Measurements from ENCODE around the gene ATF6. TPM values are rescaled to one million over a fixed set of nuclear protein-coding genes. Genes with fewer than 3 reads are reported as not detected.

The ATF6 gene
- total RNA-seq, 2 experiments from 2014 or later = 18.5 to 20.0 TPM

- ATAC-seq (ENCODE audit: low read depth) (no peak), DNase-seq (no peak)
- H3K9me3 Mint-ChIP-seq = no peaks in the 10 kb centered on the region
- H3K4me1 Mint-ChIP-seq = peaks cover 13% of the 10 kb centered on the region
- POLR2A ChIA-PET = no interaction called here
- no peak overlapping the region for H3K4me3 Mint-ChIP-seq
- H3K27ac Mint-ChIP-seq = no peak overlapping the region
- peaks cover 22% of the 10 kb centered on the region for H3K36me3 Mint-ChIP-seq
- H3K27me3 Mint-ChIP-seq = no peaks in the 10 kb centered on the region
Observed at GRCh38 chr1:161953256-161953920, 187.3 kb downstream of the ATF6 start.

GRCh38 chr1:161954050-161954449, 187.9 kb downstream of the ATF6 start:
- DNase-seq = no peak
- no peak for ATAC-seq (ENCODE audit: low read depth)
- Mint-ChIP-seq H3K27me3 (no peaks in the 10 kb centered on the region), H3K9me3 (no peaks in the 10 kb centered on the region), H3K4me3 (peak overlapping the region; percentile 41), H3K27ac (peak overlapping the region; percentile 35), H3K4me1 (peaks cover 13% of the 10 kb centered on the region), H3K36me3 (peaks cover 21% of the 10 kb centered on the region)
- POLR2A ChIA-PET = no interaction called here

GRCh38 chr1:161954466-161954865, 188.3 kb downstream of the ATF6 start:
- Mint-ChIP-seq H3K4me1 (peaks cover 13% of the 10 kb centered on the region), H3K27me3 (no peaks in the 10 kb centered on the region), H3K36me3 (peaks cover 21% of the 10 kb centered on the region), H3K9me3 (no peaks in the 10 kb centered on the region), H3K27ac (no peak overlapping the region), H3K4me3 (no peak overlapping the region)
- DNase-seq (no peak), ATAC-seq (ENCODE audit: low read depth) (no peak)
- POLR2A ChIA-PET = no interaction called here

GRCh38 chr1:161955606-161956005, 189.5 kb downstream of the ATF6 start:
- ATAC-seq (ENCODE audit: low read depth) (no peak), DNase-seq (no peak)
- H3K9me3 Mint-ChIP-seq = no peaks in the 10 kb centered on the region
- POLR2A ChIA-PET = no interaction called here
- H3K4me1 Mint-ChIP-seq = peaks cover 15% of the 10 kb centered on the region
- no peak overlapping the region for H3K27ac Mint-ChIP-seq
- H3K36me3 Mint-ChIP-seq = peaks cover 21% of the 10 kb centered on the region
- no peaks in the 10 kb centered on the region for H3K27me3 Mint-ChIP-seq
- no peak overlapping the region for H3K4me3 Mint-ChIP-seq

- H3K36me3 Mint-ChIP-seq = peaks cover 21% of the 10 kb centered on the region
- POLR2A ChIA-PET = no interaction called here
- H3K27ac Mint-ChIP-seq = no peak overlapping the region
- no peaks in the 10 kb centered on the region for H3K9me3 Mint-ChIP-seq
- DNase-seq (no peak), ATAC-seq (ENCODE audit: low read depth) (no peak)
- no peak overlapping the region for H3K4me3 Mint-ChIP-seq
- no peaks in the 10 kb centered on the region for H3K27me3 Mint-ChIP-seq
- H3K4me1 Mint-ChIP-seq = peaks cover 17% of the 10 kb centered on the region
Observed at GRCh38 chr1:161956097-161956496, 190.0 kb downstream of the ATF6 start.

- DNase-seq = no peak
- POLR2A ChIA-PET = no interaction called here
- Mint-ChIP-seq H3K36me3 (peaks cover 19% of the 10 kb centered on the region), H3K4me3 (no peak overlapping the region), H3K4me1 (peaks cover 22% of the 10 kb centered on the region), H3K27me3 (no peaks in the 10 kb centered on the region), H3K27ac (no peak overlapping the region), H3K9me3 (no peaks in the 10 kb centered on the region)
- ATAC-seq (ENCODE audit: low read depth) = no peak
Observed at GRCh38 chr1:161956930-161957329, 190.8 kb downstream of the ATF6 start.

GRCh38 chr1:161958425-161958824, 192.3 kb downstream of the ATF6 start:
- H3K36me3 Mint-ChIP-seq = peaks cover 17% of the 10 kb centered on the region
- peaks cover 25% of the 10 kb centered on the region for H3K4me1 Mint-ChIP-seq
- H3K4me3 Mint-ChIP-seq = no peak overlapping the region
- H3K27ac Mint-ChIP-seq = no peak overlapping the region
- no peaks in the 10 kb centered on the region for H3K27me3 Mint-ChIP-seq
- DNase-seq = no peak
- no peaks in the 10 kb centered on the region for H3K9me3 Mint-ChIP-seq
- no peak for ATAC-seq (ENCODE audit: low read depth)
- POLR2A ChIA-PET = no interaction called here

GRCh38 chr1:161962091-161962887, 196.2 kb downstream of the ATF6 start:
- Mint-ChIP-seq H3K27ac (peak overlapping the region; percentile 93), H3K4me1 (peaks cover 17% of the 10 kb centered on the region), H3K36me3 (peaks cover 23% of the 10 kb centered on the region), H3K4me3 (peak overlapping the region; percentile 81), H3K9me3 (no peaks in the 10 kb centered on the region), H3K27me3 (no peaks in the 10 kb centered on the region)
- ATAC-seq (ENCODE audit: low read depth) = peak; percentile 93
- no peak for DNase-seq
- POLR2A ChIA-PET = no interaction called here

- no peak for ATAC-seq (ENCODE audit: low read depth)
- no peaks in the 10 kb centered on the region for H3K27me3 Mint-ChIP-seq
- H3K36me3 Mint-ChIP-seq = peaks cover 18% of the 10 kb centered on the region
- H3K9me3 Mint-ChIP-seq = no peaks in the 10 kb centered on the region
- no peak overlapping the region for H3K4me3 Mint-ChIP-seq
- POLR2A ChIA-PET = no interaction called here
- H3K4me1 Mint-ChIP-seq = peaks cover 15% of the 10 kb centered on the region
- no peak overlapping the region for H3K27ac Mint-ChIP-seq
- DNase-seq = no peak
Observed at GRCh38 chr1:161966067-161966466, 199.9 kb downstream of the ATF6 start.

- no peak overlapping the region for H3K4me3 Mint-ChIP-seq
- POLR2A ChIA-PET = no interaction called here
- H3K9me3 Mint-ChIP-seq = no peaks in the 10 kb centered on the region
- H3K27ac Mint-ChIP-seq = no peak overlapping the region
- no peak for ATAC-seq (ENCODE audit: low read depth)
- H3K36me3 Mint-ChIP-seq = peaks cover 11% of the 10 kb centered on the region
- H3K27me3 Mint-ChIP-seq = no peaks in the 10 kb centered on the region
- DNase-seq = no peak
- H3K4me1 Mint-ChIP-seq = peaks cover 2% of the 10 kb centered on the region
Observed at GRCh38 chr1:161970036-161970435, 203.9 kb downstream of the ATF6 start.

- Mint-ChIP-seq H3K4me1 (peaks cover 2% of the 10 kb centered on the region), H3K4me3 (no peak overlapping the region), H3K36me3 (peaks cover 11% of the 10 kb centered on the region), H3K9me3 (no peaks in the 10 kb centered on the region), H3K27me3 (no peaks in the 10 kb centered on the region), H3K27ac (no peak overlapping the region)
- no peak for DNase-seq
- POLR2A ChIA-PET = no interaction called here
- ATAC-seq (ENCODE audit: low read depth) = no peak
Observed at GRCh38 chr1:161970633-161971032, 204.5 kb downstream of the ATF6 start.

GRCh38 chr1:161972828-161973227, 206.7 kb downstream of the ATF6 start:
- Mint-ChIP-seq H3K27me3 (no peaks in the 10 kb centered on the region), H3K36me3 (peaks cover under 1% of the 10 kb centered on the region), H3K4me1 (peaks cover 2% of the 10 kb centered on the region), H3K27ac (peak overlapping the region; percentile 46), H3K9me3 (no peaks in the 10 kb centered on the region), H3K4me3 (no peak overlapping the region)
- ATAC-seq (ENCODE audit: low read depth) (no peak), DNase-seq (no peak)
- POLR2A ChIA-PET = no interaction called here

GRCh38 chr1:161973924-161974845, 208.1 kb downstream of the ATF6 start:
- Mint-ChIP-seq H3K4me3 (no peak overlapping the region), H3K4me1 (peaks cover 2% of the 10 kb centered on the region), H3K27ac (no peak overlapping the region), H3K36me3 (no peaks in the 10 kb centered on the region), H3K9me3 (no peaks in the 10 kb centered on the region), H3K27me3 (no peaks in the 10 kb centered on the region)
- POLR2A ChIA-PET = no interaction called here
- ATAC-seq (ENCODE audit: low read depth) (no peak), DNase-seq (no peak)
